HG02840 (cell line): Measurements from ENCODE around the gene GPR132.
"Not testable (repeated sequence)": the region's sequence is repeated elsewhere in the genome, so short reads cannot be mapped to it uniquely, and the experiment has no call there.

Experiments
- ATAC-seq: cut with Tn5 transposase; IDR thresholded peaks from one replicate; pipeline ENCODE4 v1.9.1; 2021; ENCODE audit warnings: mild to moderate bottlenecking, moderate library complexity, moderate number of reproducible peaks; ENCODE audit not compliant: unreplicated experiment, low FRiP score

The GPR132 gene

GRCh38 chr14:105091517-105092170 is 26.4 kb upstream of the GPR132 start:
- no peak for ATAC-seq

- no peak for ATAC-seq
Observed at GRCh38 chr14:105091054-105091516, 25.9 kb upstream of the GPR132 start.

GRCh38 chr14:105090493-105091053 is 25.3 kb upstream of the GPR132 start:
- ATAC-seq: no peak

GRCh38 chr14:105089746-105090492 is 24.7 kb upstream of the GPR132 start:
- ATAC-seq: no peak

GRCh38 chr14:105088812-105089745 is 23.8 kb upstream of the GPR132 start:
- ATAC-seq: no peak

- ATAC-seq: no peak
Observed at GRCh38 chr14:105087963-105088811, 23.0 kb upstream of the GPR132 start.

DNA sequence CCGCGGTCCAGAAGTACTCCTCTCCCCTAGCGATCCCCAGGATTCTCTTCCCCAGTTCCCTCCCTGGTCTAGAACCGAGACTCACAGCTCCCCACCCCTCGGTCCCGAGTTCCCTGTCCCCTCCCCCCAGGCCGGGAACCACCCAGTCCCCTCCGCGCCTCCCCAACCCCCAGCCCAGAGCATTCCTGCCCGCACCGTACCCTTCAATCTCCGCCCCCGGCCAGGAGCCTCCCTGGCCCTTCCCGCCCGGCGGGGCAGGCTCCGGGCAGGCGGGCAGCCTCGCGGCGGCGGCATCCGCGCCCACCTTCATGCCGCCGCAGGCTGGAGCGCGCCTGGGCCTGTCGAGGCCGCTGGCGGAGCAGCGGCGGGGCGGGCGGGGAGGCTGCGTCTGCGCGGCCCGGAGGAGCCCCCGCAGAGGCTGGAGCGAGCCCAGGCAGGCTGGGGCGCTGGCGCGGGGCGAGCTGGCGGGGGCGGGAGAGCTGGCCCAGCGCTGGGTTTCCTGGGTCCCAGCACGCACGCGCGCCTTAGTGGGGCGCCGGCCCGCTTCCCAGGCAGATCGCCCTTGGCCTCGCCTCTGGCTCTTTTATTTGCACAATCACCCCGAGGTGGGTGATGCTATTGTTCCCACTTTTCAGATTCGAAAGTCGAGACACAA is 22.2 kb upstream of the GPR132 start:
- ATAC-seq: no peak

- peak; percentile 60 for ATAC-seq
Observed at GRCh38 chr14:105086833-105087307, 21.6 kb upstream of the GPR132 start.

GRCh38 chr14:105085766-105086165 is 20.5 kb upstream of the GPR132 start:
- no peak for ATAC-seq

DNA sequence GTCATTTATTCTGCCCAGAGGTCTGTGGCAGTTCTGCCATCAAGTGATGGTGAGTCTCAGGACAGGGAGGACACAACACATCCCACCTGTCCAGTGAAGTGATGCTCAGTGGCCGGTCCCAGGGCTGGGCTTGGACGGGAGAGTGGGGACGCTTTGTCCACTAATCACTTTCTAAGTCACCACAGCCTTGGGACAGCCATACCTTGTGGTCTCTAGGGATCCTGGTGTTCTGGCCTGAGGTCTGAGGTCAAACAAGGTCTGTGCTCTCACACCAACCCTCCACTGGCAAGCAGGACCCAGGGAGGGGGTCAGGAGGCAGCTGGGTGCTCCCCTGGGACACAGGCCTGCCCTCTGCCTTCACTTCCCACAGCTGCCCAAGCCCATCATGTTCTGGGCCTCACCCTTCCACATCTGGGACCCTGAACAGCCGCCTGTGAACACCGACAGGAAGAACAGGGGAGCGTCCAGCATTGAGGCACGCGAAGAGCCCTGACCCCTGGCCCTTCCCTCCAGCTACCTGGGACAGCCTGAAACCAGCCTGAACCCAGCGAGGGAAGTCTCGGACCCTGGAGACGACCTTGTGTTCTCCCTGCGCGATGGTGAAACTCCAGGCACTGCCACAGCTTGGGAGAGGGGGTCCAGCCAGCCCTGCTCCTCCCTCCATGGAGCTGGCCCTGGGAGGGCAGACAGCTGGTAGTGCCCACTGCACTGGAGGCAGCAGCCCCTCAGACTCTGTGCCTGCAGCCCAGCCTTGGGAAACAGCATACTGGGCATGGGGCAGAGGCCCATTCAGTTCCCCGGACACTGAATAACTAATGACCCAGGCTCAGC is 19.7 kb upstream of the GPR132 start:
- no peak for ATAC-seq

GRCh38 chr14:105083926-105084685 is 18.9 kb upstream of the GPR132 start:
- ATAC-seq: no peak

GRCh38 chr14:105082703-105083102 is 17.5 kb upstream of the GPR132 start:
- no peak for ATAC-seq

GRCh38 chr14:105081473-105081872 is 16.2 kb upstream of the GPR132 start:
- ATAC-seq: not testable (repeated sequence)

- no peak for ATAC-seq
Observed at GRCh38 chr14:105080161-105080560, 14.9 kb upstream of the GPR132 start.

DNA sequence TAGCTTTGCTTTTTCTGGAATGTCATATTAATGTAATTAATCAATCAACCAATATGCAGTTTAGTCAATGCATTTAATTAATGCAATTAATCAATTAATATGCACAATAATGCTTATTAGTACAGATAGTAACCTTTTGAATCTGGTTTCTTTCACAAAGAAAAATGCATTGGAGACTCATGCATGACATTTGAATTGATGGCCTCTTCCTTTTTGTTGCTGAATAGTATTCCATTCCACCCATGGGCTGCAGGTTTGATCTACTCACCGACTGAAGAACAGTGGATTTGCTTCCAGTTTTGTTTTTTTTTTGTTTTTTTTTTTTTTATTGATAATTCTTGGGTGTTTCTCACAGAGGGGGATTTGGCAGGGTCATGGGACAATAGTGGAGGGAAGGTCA is 13.1 kb upstream of the GPR132 start:
- ATAC-seq: no peak

GRCh38 chr14:105077649-105077995 is 12.4 kb upstream of the GPR132 start:
- no peak for ATAC-seq

DNA sequence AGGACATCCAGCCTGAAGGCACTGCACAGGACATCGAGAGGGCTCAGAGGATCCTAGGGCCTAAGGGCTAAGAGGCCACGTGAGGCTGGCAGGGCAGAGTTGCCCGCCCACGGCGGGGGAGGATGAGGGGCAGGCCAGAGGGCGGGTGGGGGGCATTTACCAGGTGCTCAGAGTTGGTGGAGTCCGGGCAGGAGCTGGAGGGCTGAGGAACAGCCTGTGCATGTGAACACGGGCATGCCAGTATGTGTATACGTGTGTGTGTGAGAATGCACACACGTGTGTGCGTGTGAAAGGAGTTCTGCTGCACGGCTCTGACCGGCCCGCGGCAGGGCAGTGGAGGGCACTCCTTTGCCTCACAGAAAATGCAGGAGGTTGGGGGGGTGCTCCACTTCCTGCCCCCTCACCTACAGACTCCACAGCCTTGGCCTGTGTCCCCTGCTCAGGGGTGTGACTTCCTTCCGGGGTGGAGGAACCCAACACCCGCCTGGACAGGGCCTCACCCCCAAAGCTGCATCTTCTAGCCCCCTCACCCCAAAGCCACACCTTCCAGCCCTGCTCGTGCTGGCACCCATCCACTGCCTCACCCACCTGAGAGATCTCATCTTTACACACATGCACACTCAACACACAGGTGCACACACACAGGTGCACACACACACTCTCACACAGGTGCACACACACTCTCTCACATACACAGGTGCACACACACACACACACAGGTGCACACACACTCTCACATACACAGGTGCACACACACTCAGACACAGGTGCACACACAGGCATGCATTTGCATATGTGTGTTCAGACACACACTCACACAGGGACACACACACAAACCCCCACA is 11.8 kb upstream of the GPR132 start:
- no peak for ATAC-seq
